AG09309 (cell line): Measurements from ENCODE around the gene NEB.

Source experiments
- DNase-seq: peaks from one replicate; pipeline ENCODE4 v3.0.0-alpha.2; 2010; ENCODE audit warnings: low read depth
- H3K4me3 ChIP-seq: 2 replicates; pipeline ENCODE4 v1.5.1; 2011; ENCODE audit warnings: mild to moderate bottlenecking, low read depth, low read length, moderate library complexity; ENCODE audit not compliant: control insufficient read depth
- CTCF ChIP-seq: IDR thresholded peaks from 2 replicates; pipeline ENCODE4 v1.5.1; 2011; ENCODE audit warnings: mild to moderate bottlenecking, low read depth, low read length, inconsistent platforms; ENCODE audit not compliant: insufficient read depth, control insufficient read depth; ENCODE audit errors: missing control alignments

The NEB gene

GRCh38 chr2:151526572-151527090, 207.6 kb downstream of the NEB start:
- no peak for DNase-seq
- TF ChIP-seq CTCF, result no peak

GRCh38 chr2:151525821-151526373, 208.4 kb downstream of the NEB start:
- no peak for DNase-seq
- TF ChIP-seq CTCF, result no peak
- no peak overlapping the region for H3K4me3 ChIP-seq

More at GRCh38 chr2:151526572-151527090, 207.6 kb downstream of the NEB start:
- no peak overlapping the region for H3K4me3 ChIP-seq

GRCh38 chr2:151523850-151524249, 210.4 kb downstream of the NEB start:
- no peak for TF ChIP-seq CTCF
- no peak overlapping the region for H3K4me3 ChIP-seq
- no peak for DNase-seq

- H3K4me3 ChIP-seq, result no peak overlapping the region
- no peak for DNase-seq
- TF ChIP-seq CTCF, result no peak
Observed at GRCh38 chr2:151522556-151522955, 211.7 kb downstream of the NEB start.

GRCh38 chr2:151520976-151521375, 213.3 kb downstream of the NEB start:
- no peak overlapping the region for H3K4me3 ChIP-seq
- no peak for DNase-seq
- no peak for TF ChIP-seq CTCF

- no peak for TF ChIP-seq CTCF
- DNase-seq, result no peak
Observed at GRCh38 chr2:151518802-151519201, 215.5 kb downstream of the NEB start.

More at GRCh38 chr2:151518802-151519201, 215.5 kb downstream of the NEB start:
- H3K4me3 ChIP-seq, result no peak overlapping the region
